Kidney (tissue), 14 donors: ENCODE results near the gene CHD5. TPM values are rescaled to one million over a fixed set of nuclear protein-coding genes. Genes with fewer than 3 reads are reported as not detected.

Source experiments
- DNase-seq, 5 donors: peaks; one replicate each; pipeline ENCODE4 v3.0.0-alpha.2; 2013 to 2020
- FAIRE-seq: peaks from 2 replicates; lab custom pipeline; 2012; peaks lifted over from hg19 to GRCh38; lab: Jason Lieb, UNC
- H3K27ac ChIP-seq, 2 donors: one replicate each; pipeline ENCODE4 v1.7.0; 2013; ENCODE audit warnings: low read depth in 2 of 2, low read length in 2 of 2, inconsistent platforms in 1 of 2
- H3K27me3 ChIP-seq: one replicate; pipeline ENCODE4 v1.7.1; 2013; ENCODE audit warnings: low read length, inconsistent platforms; ENCODE audit not compliant: control insufficient read depth, insufficient read depth
- H3K36me3 ChIP-seq, 3 donors: one replicate each; pipeline versions ENCODE4 v1.7.0 to v1.7.1; 2013; ENCODE audit warnings: low read length in 3 of 3, control low read depth in 1 of 3, inconsistent platforms in 1 of 3; ENCODE audit not compliant: insufficient read depth in 3 of 3, control insufficient read depth in 2 of 3
- H3K4me1 ChIP-seq, 3 donors: one replicate each; pipeline versions ENCODE4 v1.7.0 to v1.7.1; 2013; ENCODE audit warnings: low read length in 3 of 3, inconsistent platforms in 1 of 3, low read depth in 1 of 3; ENCODE audit not compliant: control insufficient read depth in 2 of 3, insufficient read depth in 2 of 3
- H3K4me3 ChIP-seq, 3 donors: one replicate each; pipeline versions ENCODE4 v1.7.0 to v1.8.1; 2013; ENCODE audit warnings: low read length in 3 of 3, control low read depth in 1 of 3, inconsistent platforms in 1 of 3
- H3K9ac ChIP-seq, 3 donors: one replicate each; pipeline versions ENCODE4 v1.7.0 to v1.7.1; 2013; ENCODE audit warnings: low read length in 3 of 3, control low read depth in 1 of 3, inconsistent platforms in 1 of 3
- H3K9me3 ChIP-seq, 3 donors: one replicate each; pipeline versions ENCODE4 v1.7.0 to v1.7.1; 2013; ENCODE audit warnings: low read length in 3 of 3, control low read depth in 1 of 3, inconsistent platforms in 1 of 3; ENCODE audit not compliant: control insufficient read depth in 2 of 3, insufficient read depth in 1 of 3
- CTCF ChIP-seq: IDR thresholded peaks from 3 replicates; pipeline ENCODE4 v1.5.1; 2012; ENCODE audit warnings: mild to moderate bottlenecking, moderate library complexity, borderline replicate concordance; ENCODE audit not compliant: insufficient read depth; ENCODE audit errors: extremely low read depth
- intact Hi-C: fragments of 100-400 bp; cut with DNase I; formaldehyde crosslinking; loops from one replicate; pipeline ENCODE4 v1.11.1; 2022
- polyA plus RNA-seq: library from polyadenylated mRNA; stranded (reverse); fragments of 350-450 nt; fragmentation: Illumina TruSeq; extraction: RNeasy Lipid Tissue Mini Kit (QIAGEN cat#74804); gene quantifications from one replicate; pipeline ENCODE4 v1.2.3, GENCODE V29; 2014; ENCODE audit warnings: low read depth, low replicate concordance; ENCODE audit not compliant: insufficient read depth
- total RNA-seq: library from RNA; stranded (reverse); fragmentation: NEBNext Ultra II Directional; extraction: Animal tissue kit (Norgen Biotek cat#: 25700); gene quantifications from one replicate; pipeline ENCODE4 v1.2.1, GENCODE V29; 2021
- donor health status: control.
- donor health status: control.
- donor health status: control.
- donor health status: control.
- donor health status: control.
- donor health status: DM: yes; HTN: yes; CAD: no.
- donor health status: Normal renal cell carcinoma (clear cell type).

CHD5 gene
- total and polyA plus RNA-seq, 2 donors from 2014 or later = 0.54 to 0.85 TPM

GRCh38 chr1:6185635-6186382, 5.7 kb upstream of the CHD5 start:
- H3K27me3 ChIP-seq = peaks cover 5% of the 10 kb centered on the region
- H3K4me3 ChIP-seq = no peak overlapping the region
- H3K4me1 ChIP-seq = no peaks in the 10 kb centered on the region
- FAIRE-seq = no peak
- intact Hi-C loops = no loop called here
- H3K36me3 ChIP-seq = peaks cover 0 to 22% (median 9%) of the 10 kb centered on the region in 3 donors
- DNase-seq = peak in 1 of 5 donors; percentile 45
- H3K9ac ChIP-seq = no peak overlapping the region
- H3K27ac ChIP-seq = no peak overlapping the region
- no peaks in the 10 kb centered on the region for H3K9me3 ChIP-seq
- TF ChIP-seq CTCF = peak; percentile 10

- Histone ChIP-seq H3K36me3 (peaks cover 0 to 15% (median 5%) of the 10 kb centered on the region in 3 donors), H3K9me3 (no peaks in the 10 kb centered on the region), H3K4me3 (no peak overlapping the region), H3K9ac (no peak overlapping the region), H3K27ac (no peak overlapping the region), H3K4me1 (no peaks in the 10 kb centered on the region), H3K27me3 (peaks cover 5% of the 10 kb centered on the region)
- FAIRE-seq (no peak), DNase-seq (no peak)
- no peak for TF ChIP-seq CTCF
- intact Hi-C loops = no loop called here
These were observed 5.0 kb upstream of the CHD5 start for GRCh38 chr1:6185151-6185550.

GRCh38 chr1:6184083-6184783, 4.1 kb upstream of the CHD5 start:
- Histone ChIP-seq H3K27ac (no peak overlapping the region), H3K4me3 (no peak overlapping the region), H3K4me1 (no peaks in the 10 kb centered on the region), H3K27me3 (peaks cover 5% of the 10 kb centered on the region), H3K9ac (no peak overlapping the region), H3K36me3 (peaks cover 0 to 10% (median 5%) of the 10 kb centered on the region in 3 donors), H3K9me3 (no peaks in the 10 kb centered on the region)
- no peak for TF ChIP-seq CTCF
- FAIRE-seq (no peak), DNase-seq (peak in 1 of 5 donors; percentile 4)
- intact Hi-C loops = no loop called here
